B cell (primary cell): ENCODE measurements around the gene RNF157. TPM values are rescaled to one million over a fixed set of nuclear protein-coding genes. Genes with fewer than 3 reads are reported as not detected.

Experiments
- ATAC-seq: fragments of 200-7000 bp; cut with Tn5 transposase; one replicate; pipeline ENCODE4 v1.10.0; 2021; ENCODE audit warnings: low read depth, mild to moderate bottlenecking, moderate number of reproducible peaks, moderate library complexity
- CTCF ChIA-PET: fragments of 350-600 bp; sonication (Branson Sonifier 250); formaldehyde crosslinking; loops from one replicate; lab custom pipeline; 2021; ENCODE audit warnings: antibody characterized with exemption, inconsistent platforms; lab: Charles Lee
- POLR2A ChIA-PET: fragments of 350-600 bp; sonication (Branson Sonifier 250); formaldehyde crosslinking; loops from one replicate; lab custom pipeline; 2021; ENCODE audit warnings: antibody characterized with exemption; lab: Charles Lee
- DNase-seq: peaks from one replicate; pipeline ENCODE4 v3.0.0; 2013
- H2AFZ ChIP-seq: 2 replicates; pipeline ENCODE4 v1.6.1; 2012; ENCODE audit warnings: mild to moderate bottlenecking, low read depth, low read length; ENCODE audit not compliant: insufficient read depth, poor library complexity, severe bottlenecking
- H3K27ac ChIP-seq, 2 donors: 1 replicate in 1 of 2; 2 replicates in 1 of 2; pipeline ENCODE4 v1.5.1; 2012 to 2013; ENCODE audit warnings: low read length in 2 of 2, mild to moderate bottlenecking in 2 of 2, moderate library complexity in 1 of 2
- H3K27me3 ChIP-seq, 4 experiments: fragments of 200-600 bp in 1 of 4; sonication (generic) in 1 of 4; replicated peaks in 1 of 4; 1 replicate in 2 of 4; 2 replicates in 2 of 4; pipeline versions ENCODE4 v1.6.1 to v1.7.0; 2013 to 2016; ENCODE audit warnings: low read length in 3 of 4, mild to moderate bottlenecking in 2 of 4, mixed read lengths in 1 of 4, moderate library complexity in 1 of 4; ENCODE audit not compliant: insufficient read depth in 4 of 4, control insufficient read depth in 3 of 4; ENCODE audit errors: control extremely low read depth in 1 of 4
- H3K36me3 ChIP-seq, 2 experiments: replicated peaks in 1 of 2; 1 replicate in 1 of 2; 2 replicates in 1 of 2; pipeline versions ENCODE4 v1.6.1 to v1.7.1; 2013; ENCODE audit warnings: low read length in 1 of 2; ENCODE audit not compliant: insufficient read depth in 2 of 2, control insufficient read depth in 1 of 2; ENCODE audit errors: control extremely low read depth in 1 of 2, extremely low read depth in 1 of 2
- H3K4me1 ChIP-seq, 2 donors: fragments of 200-600 bp in 1 of 2; sonication (generic) in 1 of 2; 1 replicate in 1 of 2; 2 replicates in 1 of 2; pipeline versions ENCODE4 v1.5.1 to v1.6.1; 2013 to 2017; ENCODE audit warnings: low read length in 2 of 2; ENCODE audit not compliant: control insufficient read depth in 2 of 2, insufficient read depth in 2 of 2
- H3K4me2 ChIP-seq: replicated peaks from 2 replicates; pipeline ENCODE3; 2012; ENCODE audit warnings: mild to moderate bottlenecking, low read depth, low read length; ENCODE audit not compliant: poor library complexity, severe bottlenecking
- H3K4me3 ChIP-seq, 5 experiments: fragments of 200-600 bp in 1 of 5; sonication (generic) in 1 of 5; 1 replicate in 3 of 5; 2 replicates in 2 of 5; pipeline versions ENCODE4 v1.5.1 to v1.7.0; 2011 to 2016; ENCODE audit warnings: low read length in 4 of 5, mild to moderate bottlenecking in 4 of 5, low read depth in 2 of 5, control low read depth in 1 of 5, moderate library complexity in 1 of 5; ENCODE audit not compliant: insufficient read depth in 1 of 5; ENCODE audit errors: control extremely low read depth in 1 of 5, extremely low read depth in 1 of 5
- H3K79me2 ChIP-seq: fragments of 200-600 bp; sonication (generic); one replicate; pipeline ENCODE4 v1.6.0; 2016; ENCODE audit warnings: low read length; ENCODE audit not compliant: control insufficient read depth, insufficient read depth
- H3K9ac ChIP-seq: fragments of 200-600 bp; sonication (generic); 2 replicates; pipeline ENCODE4 v1.6.1; 2017; ENCODE audit warnings: mild to moderate bottlenecking, low read length, moderate library complexity
- H3K9me3 ChIP-seq, 3 donors: one replicate each; pipeline versions ENCODE4 v1.6.1 to v1.7.1; 2013; ENCODE audit warnings: low read length in 2 of 3; ENCODE audit not compliant: control insufficient read depth in 2 of 3, insufficient read depth in 1 of 3; ENCODE audit errors: control extremely low read depth in 1 of 3
- H4K20me1 ChIP-seq: 2 replicates; pipeline ENCODE4 v1.6.0; 2012; ENCODE audit warnings: mild to moderate bottlenecking, low read length; ENCODE audit not compliant: insufficient read depth, control insufficient read depth, poor library complexity, severe bottlenecking
- H3K27ac Mint-ChIP-seq: one replicate; pipeline ENCODE4 v1.8.0; 2021; ENCODE audit warnings: mixed read lengths
- H3K27me3 Mint-ChIP-seq: one replicate; pipeline ENCODE4 v1.8.0; 2021; ENCODE audit warnings: mixed read lengths
- H3K4me1 Mint-ChIP-seq: one replicate; pipeline ENCODE4 v1.8.0; 2021; ENCODE audit warnings: mixed read lengths
- H3K4me3 Mint-ChIP-seq: one replicate; pipeline ENCODE4 v1.8.0; 2021; ENCODE audit warnings: mixed read lengths
- H3K9me3 Mint-ChIP-seq: one replicate; pipeline ENCODE4 v1.8.0; 2022; ENCODE audit warnings: mixed read lengths; ENCODE audit not compliant: insufficient read depth
- CTCF ChIP-seq: fragments of 200-600 bp; IDR thresholded peaks from one replicate; pipeline ENCODE4 v1.8.0; 2022; ENCODE audit warnings: antibody characterized with exemption, mild to moderate bottlenecking
- EZH2 ChIP-seq: IDR thresholded peaks from 2 replicates; pipeline ENCODE4 v1.6.1; 2012; ENCODE audit warnings: borderline replicate concordance, low read depth, mild to moderate bottlenecking, moderate library complexity, low read length; ENCODE audit not compliant: insufficient read depth, poor library complexity, severe bottlenecking
- WGBS: methylation state at CpG from one replicate; pipeline ENCODE4 v1.1.5; 2013; ENCODE audit warnings: missing lambda C conversion rate; ENCODE audit not compliant: insufficient coverage; 5-methylcytosine and 5-hydroxymethylcytosine counted together
- intact Hi-C: fragments of 100-400 bp; cut with micrococcal nuclease; formaldehyde crosslinking; loops from one replicate; pipeline ENCODE4 v1.10.0; 2022
- polyA plus RNA-seq: library from polyadenylated mRNA; depleted of rRNA; stranded (reverse); fragments of >200 nt; gene quantifications from 2 replicates; pipeline ENCODE4 v1.2.3, GENCODE V29; 2012
- total RNA-seq, 2 donors: library from RNA; stranded (reverse); fragments of 120-200 nt in 1 of 2; gene quantifications; 1 replicate in 1 of 2; 2 replicates in 1 of 2; pipeline versions ENCODE4 v1.2.3 to v1.2.4, GENCODE V29; 2013 to 2022

Gene RNF157
- total and polyA plus RNA-seq, 2 donors (not counting 1 experiment from before 2014, with no cell fraction given): 0.54 to 1.2 TPM

- Histone ChIP-seq H3K9me3 (no peaks in the 10 kb centered on the region), H3K4me2 (no peak overlapping the region), H3K36me3 (no peaks in the 10 kb centered on the region), H4K20me1 (no peaks in the 10 kb centered on the region), H3K4me3 (no peak overlapping the region), H3K9ac (no peak overlapping the region), H2AFZ (no peak overlapping the region), H3K27me3 (peaks cover 0 to 6% (median 0%) of the 10 kb centered on the region in 4 experiments), H3K79me2 (no peaks in the 10 kb centered on the region), H3K27ac (no peak overlapping the region), H3K4me1 (peaks cover 18 to 21% of the 10 kb centered on the region in 2 donors)
- 27% methylated on average over 2 of the region's 5 CpGs for WGBS
- Mint-ChIP-seq H3K4me3 (peak overlapping the region; percentile 62), H3K9me3 (no peaks in the 10 kb centered on the region), H3K27me3 (peaks cover 2% of the 10 kb centered on the region), H3K27ac (peak overlapping the region; percentile 10), H3K4me1 (peaks cover 16% of the 10 kb centered on the region)
- ChIA-PET POLR2A (interaction anchor here (1.8 kb wide), 1 partner anchor 151 kb away, joined by 5 read pairs; no protein-coding TSS in a partner anchor), CTCF (interaction anchor here (0.5 to 16.8 kb wide), 8 partner anchors 17 to 177 kb away, joined by 3 to 435 read pairs (median 4); partner anchors contain the start of gene FOXJ1)
- TF ChIP-seq CTCF (no peak), EZH2 (no peak)
- no peak for DNase-seq
- intact Hi-C loops: no loop called here
- no peak for ATAC-seq
These were observed 117.1 kb downstream of the RNF157 start for GRCh38 chr17:76123191-76123499.

GRCh38 chr17:76122431-76123190 is 117.7 kb downstream of the RNF157 start:
- Histone ChIP-seq H3K4me2 (peak overlapping the region; percentile 99), H3K4me3 (no peak overlapping the region), H3K27ac (no peak overlapping the region), H3K9me3 (no peaks in the 10 kb centered on the region), H3K4me1 (peaks cover 18 to 21% of the 10 kb centered on the region in 2 donors), H3K27me3 (peaks cover 0 to 6% (median 0%) of the 10 kb centered on the region in 4 experiments), H4K20me1 (no peaks in the 10 kb centered on the region), H3K36me3 (no peaks in the 10 kb centered on the region), H3K79me2 (no peaks in the 10 kb centered on the region), H2AFZ (peak overlapping the region; percentile 85), H3K9ac (no peak overlapping the region)
- POLR2A ChIA-PET: interaction anchor here (1.8 kb wide), 1 partner anchor 152 kb away, joined by 5 read pairs; no protein-coding TSS in a partner anchor
- no peak for TF ChIP-seq CTCF
- TF ChIP-seq EZH2: no peak
- peak overlapping the region; percentile 53 for H3K27ac Mint-ChIP-seq
- H3K4me3 Mint-ChIP-seq: peak overlapping the region; percentile 71
- H3K4me1 Mint-ChIP-seq: peaks cover 16% of the 10 kb centered on the region
- CTCF ChIA-PET: interaction anchor here (0.5 to 16.8 kb wide), 11 partner anchors 18 to 178 kb away, joined by 3 to 435 read pairs (median 4); partner anchors contain the start of gene FOXJ1
- ATAC-seq (peak; percentile 18), DNase-seq (peak; percentile 50)
- peaks cover 2% of the 10 kb centered on the region for H3K27me3 Mint-ChIP-seq
- intact Hi-C loops: no loop called here
- WGBS: 95% methylated on average over 18 of the region's 24 CpGs
- H3K9me3 Mint-ChIP-seq: no peaks in the 10 kb centered on the region
